ENCODE measurements around the gene KIF6. TPM values are rescaled to one million over a fixed set of nuclear protein-coding genes. Genes with fewer than 3 reads are reported as not detected.

Gene KIF6
- total RNA-seq, 1 donor from 2014 or later = 2.7 TPM

DNA sequence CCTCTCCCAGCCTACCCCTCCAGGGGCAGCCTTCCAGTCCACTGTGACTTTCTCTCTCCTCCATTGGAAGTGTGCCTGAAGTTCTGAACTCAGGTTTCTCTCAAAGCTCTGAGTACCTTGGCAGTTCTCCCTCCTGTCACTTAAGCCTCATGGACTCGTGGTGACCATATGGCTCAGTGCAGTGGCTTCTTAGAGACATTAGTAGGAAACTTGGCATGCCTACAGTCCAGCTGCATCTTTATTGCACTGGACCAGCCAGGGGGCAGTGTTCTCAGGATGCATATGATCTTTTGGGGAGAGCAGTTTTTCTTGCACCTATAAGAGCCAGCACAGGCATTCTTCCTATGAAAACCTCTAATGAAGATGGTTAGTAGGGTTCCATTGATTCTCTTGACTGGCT is 355.2 kb downstream of the KIF6 start:
- Histone ChIP-seq H3F3A (ENCODE audit: low read depth) (no peaks in the 10 kb centered on the region), H3K9me3 (ENCODE audit: low read depth) (no peaks in the 10 kb centered on the region), H3K27me3 (no peaks in the 10 kb centered on the region), H3K79me2 (ENCODE audit: low read depth) (no peaks in the 10 kb centered on the region), H3K9ac (no peak overlapping the region), H4K20me1 (ENCODE audit: low read depth) (no peaks in the 10 kb centered on the region), H3K4me2 (no peak overlapping the region), H2AFZ (replicated peaks) (no peak overlapping the region), H3K36me3 (no peaks in the 10 kb centered on the region), H3K4me3 (no peak overlapping the region), H3K4me1 (peaks cover 7% of the 10 kb centered on the region), H3K27ac (no peak overlapping the region)
- no peak overlapping the region for H3K27ac Mint-ChIP-seq
- TF ChIP-seq, protein P1, sequence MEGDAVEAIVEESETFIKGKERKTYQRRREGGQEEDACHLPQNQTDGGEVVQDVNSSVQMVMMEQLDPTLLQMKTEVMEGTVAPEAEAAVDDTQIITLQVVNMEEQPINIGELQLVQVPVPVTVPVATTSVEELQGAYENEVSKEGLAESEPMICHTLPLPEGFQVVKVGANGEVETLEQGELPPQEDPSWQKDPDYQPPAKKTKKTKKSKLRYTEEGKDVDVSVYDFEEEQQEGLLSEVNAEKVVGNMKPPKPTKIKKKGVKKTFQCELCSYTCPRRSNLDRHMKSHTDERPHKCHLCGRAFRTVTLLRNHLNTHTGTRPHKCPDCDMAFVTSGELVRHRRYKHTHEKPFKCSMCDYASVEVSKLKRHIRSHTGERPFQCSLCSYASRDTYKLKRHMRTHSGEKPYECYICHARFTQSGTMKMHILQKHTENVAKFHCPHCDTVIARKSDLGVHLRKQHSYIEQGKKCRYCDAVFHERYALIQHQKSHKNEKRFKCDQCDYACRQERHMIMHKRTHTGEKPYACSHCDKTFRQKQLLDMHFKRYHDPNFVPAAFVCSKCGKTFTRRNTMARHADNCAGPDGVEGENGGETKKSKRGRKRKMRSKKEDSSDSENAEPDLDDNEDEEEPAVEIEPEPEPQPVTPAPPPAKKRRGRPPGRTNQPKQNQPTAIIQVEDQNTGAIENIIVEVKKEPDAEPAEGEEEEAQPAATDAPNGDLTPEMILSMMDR (IDR thresholded peaks at IDR 0.05) = no peak
- TF ChIP-seq EZH2 (IDR thresholded peaks at IDR 0.05) (no peak), EZH2phosphoT487 (IDR thresholded peaks at IDR 0.05) (no peak)
- H3K4me3 Mint-ChIP-seq = no peak overlapping the region
- H3K36me3 Mint-ChIP-seq = no peaks in the 10 kb centered on the region
- no peaks in the 10 kb centered on the region for H3K9me3 Mint-ChIP-seq
- DNase-seq (ENCODE audit: low spot score) = no peak
- H3K27me3 Mint-ChIP-seq (ENCODE audit: insufficient read depth, low read depth) = peaks cover 2% of the 10 kb centered on the region
- peaks cover 16% of the 10 kb centered on the region for H3K4me1 Mint-ChIP-seq

DNA sequence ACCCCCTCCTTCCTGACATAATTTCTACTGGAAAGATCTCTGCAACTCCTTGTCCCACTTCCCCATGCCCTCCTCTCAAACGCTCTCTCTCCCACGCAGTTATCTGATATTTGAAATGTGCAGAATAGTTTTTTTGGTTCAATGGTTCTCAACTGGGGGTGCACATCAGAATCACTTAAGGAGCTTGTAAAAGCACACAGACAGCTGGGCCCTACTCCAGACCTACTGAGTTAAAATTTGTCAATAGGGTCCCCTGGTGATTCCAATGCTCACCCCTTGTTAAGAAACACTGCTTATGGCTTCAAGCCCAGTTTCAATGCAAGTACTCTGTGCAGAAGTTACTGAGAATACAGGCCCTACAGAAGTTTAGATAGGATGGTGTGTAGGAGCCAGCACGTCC is 357.5 kb downstream of the KIF6 start:
- no peak for DNase-seq (ENCODE audit: low spot score)
- H3K4me2 ChIP-seq = no peak overlapping the region
- no peak overlapping the region for H3K27ac Mint-ChIP-seq
- H2AFZ ChIP-seq (replicated peaks) = no peak overlapping the region
- no peak overlapping the region for H3K27ac ChIP-seq
- H3K27me3 ChIP-seq = no peaks in the 10 kb centered on the region
- H3K36me3 ChIP-seq = no peaks in the 10 kb centered on the region
- no peaks in the 10 kb centered on the region for H3K36me3 Mint-ChIP-seq
- peaks cover 7% of the 10 kb centered on the region for H3K4me1 ChIP-seq
- peaks cover 5% of the 10 kb centered on the region for H3K27me3 Mint-ChIP-seq (ENCODE audit: insufficient read depth, low read depth)
- no peak overlapping the region for H3K4me3 ChIP-seq
- H3K4me3 Mint-ChIP-seq = no peak overlapping the region
- H3K9me3 Mint-ChIP-seq = no peaks in the 10 kb centered on the region
- peaks cover 20% of the 10 kb centered on the region for H3K4me1 Mint-ChIP-seq
- H3K9ac ChIP-seq = no peak overlapping the region
- no peaks in the 10 kb centered on the region for H3K9me3 ChIP-seq (ENCODE audit: low read depth)
- TF ChIP-seq, protein P1 (IDR thresholded peaks at IDR 0.05) = no peak
- TF ChIP-seq EZH2 (IDR thresholded peaks at IDR 0.05) (no peak), EZH2phosphoT487 (IDR thresholded peaks at IDR 0.05) (no peak)
- H3K79me2 ChIP-seq (ENCODE audit: low read depth) = no peaks in the 10 kb centered on the region
- H4K20me1 ChIP-seq (ENCODE audit: low read depth) = no peaks in the 10 kb centered on the region
- peaks cover 1% of the 10 kb centered on the region for H3F3A ChIP-seq (ENCODE audit: low read depth)

DNA sequence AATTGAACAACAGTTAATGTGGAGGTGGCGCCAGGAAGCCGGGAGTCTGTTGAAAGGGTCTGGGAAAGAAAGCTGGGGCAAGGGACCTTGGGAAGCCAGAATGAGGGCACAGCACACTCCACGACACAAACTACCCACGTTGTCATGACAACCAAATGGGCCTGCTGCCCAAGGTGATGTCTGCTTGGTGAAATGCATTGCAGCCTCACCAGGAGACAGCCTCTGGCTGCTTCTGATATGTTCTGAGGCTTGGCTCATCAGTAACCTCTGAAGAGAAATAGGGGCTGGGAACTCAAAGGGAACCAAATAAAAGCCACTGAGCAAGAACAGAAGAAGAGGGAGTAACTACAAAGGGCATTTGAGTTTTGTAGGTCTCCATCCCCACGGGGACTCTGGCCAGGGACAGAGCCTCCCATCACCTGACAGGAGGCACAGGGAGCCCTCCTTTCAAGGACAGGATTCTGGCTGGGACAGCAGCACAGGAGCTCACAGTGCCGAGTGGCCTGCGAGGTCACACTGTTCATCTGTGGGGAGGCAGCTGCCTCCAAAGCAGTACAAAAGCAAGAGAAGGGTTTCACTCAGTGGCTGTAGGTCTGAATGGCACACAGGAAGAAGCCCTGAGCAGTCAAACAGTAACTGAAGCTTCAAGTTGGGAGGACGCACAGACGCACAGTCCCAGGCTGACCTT is 358.1 kb downstream of the KIF6 start:
- Histone ChIP-seq H3K4me1 (peaks cover 7% of the 10 kb centered on the region), H3K27me3 (no peaks in the 10 kb centered on the region), H2AFZ (replicated peaks) (no peak overlapping the region), H3K36me3 (no peaks in the 10 kb centered on the region), H3K4me2 (no peak overlapping the region), H3K4me3 (no peak overlapping the region), H3K9me3 (ENCODE audit: low read depth) (no peaks in the 10 kb centered on the region), H3K27ac (no peak overlapping the region), H3K9ac (no peak overlapping the region), H3K79me2 (ENCODE audit: low read depth) (no peaks in the 10 kb centered on the region), H4K20me1 (ENCODE audit: low read depth) (peaks cover 3% of the 10 kb centered on the region), H3F3A (ENCODE audit: low read depth) (peaks cover 7% of the 10 kb centered on the region)
- H3K4me3 Mint-ChIP-seq = no peak overlapping the region
- DNase-seq (ENCODE audit: low spot score) = no peak
- peaks cover 27% of the 10 kb centered on the region for H3K4me1 Mint-ChIP-seq
- TF ChIP-seq EZH2 (IDR thresholded peaks at IDR 0.05) (no peak), EZH2phosphoT487 (IDR thresholded peaks at IDR 0.05) (no peak)
- TF ChIP-seq, protein P1 (IDR thresholded peaks at IDR 0.05) = no peak
- peak overlapping the region; percentile 29 for H3K27ac Mint-ChIP-seq
- H3K36me3 Mint-ChIP-seq = no peaks in the 10 kb centered on the region
- H3K9me3 Mint-ChIP-seq = no peaks in the 10 kb centered on the region
- H3K27me3 Mint-ChIP-seq (ENCODE audit: insufficient read depth, low read depth) = peaks cover 5% of the 10 kb centered on the region

All from neural progenitor cell (in vitro differentiated cells).